Measurements from ENCODE around the gene OXSR1.

DNA sequence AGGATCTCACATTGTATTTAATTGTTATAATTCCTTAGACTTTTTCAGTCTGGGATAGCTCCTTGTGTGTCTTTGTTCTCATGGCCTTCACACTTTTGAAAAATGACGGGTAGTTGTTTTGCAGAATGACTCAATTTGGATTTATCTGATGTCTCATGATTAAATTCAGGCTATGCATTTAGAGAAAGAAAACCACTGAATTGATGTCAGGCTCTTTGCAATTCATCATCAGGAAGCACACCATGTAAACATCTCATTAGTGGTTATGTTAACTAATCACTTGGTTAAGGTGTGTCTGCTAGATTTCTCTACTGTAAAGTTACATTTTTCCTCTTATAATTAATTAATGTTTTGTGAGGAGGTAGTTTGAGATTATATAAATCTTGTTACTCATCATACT, 92.2 kb downstream of the OXSR1 start:
- TF ChIP-seq, protein P1, sequence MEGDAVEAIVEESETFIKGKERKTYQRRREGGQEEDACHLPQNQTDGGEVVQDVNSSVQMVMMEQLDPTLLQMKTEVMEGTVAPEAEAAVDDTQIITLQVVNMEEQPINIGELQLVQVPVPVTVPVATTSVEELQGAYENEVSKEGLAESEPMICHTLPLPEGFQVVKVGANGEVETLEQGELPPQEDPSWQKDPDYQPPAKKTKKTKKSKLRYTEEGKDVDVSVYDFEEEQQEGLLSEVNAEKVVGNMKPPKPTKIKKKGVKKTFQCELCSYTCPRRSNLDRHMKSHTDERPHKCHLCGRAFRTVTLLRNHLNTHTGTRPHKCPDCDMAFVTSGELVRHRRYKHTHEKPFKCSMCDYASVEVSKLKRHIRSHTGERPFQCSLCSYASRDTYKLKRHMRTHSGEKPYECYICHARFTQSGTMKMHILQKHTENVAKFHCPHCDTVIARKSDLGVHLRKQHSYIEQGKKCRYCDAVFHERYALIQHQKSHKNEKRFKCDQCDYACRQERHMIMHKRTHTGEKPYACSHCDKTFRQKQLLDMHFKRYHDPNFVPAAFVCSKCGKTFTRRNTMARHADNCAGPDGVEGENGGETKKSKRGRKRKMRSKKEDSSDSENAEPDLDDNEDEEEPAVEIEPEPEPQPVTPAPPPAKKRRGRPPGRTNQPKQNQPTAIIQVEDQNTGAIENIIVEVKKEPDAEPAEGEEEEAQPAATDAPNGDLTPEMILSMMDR (conservative IDR thresholded peaks at IDR 0.05; ENCODE audit: low read length): no peak
- TF ChIP-seq EZH2phosphoT487 (IDR thresholded peaks at IDR 0.05; ENCODE audit: borderline replicate concordance): no peak

All from Loucy (cell line).